Activated naive CD4-positive, alpha-beta T cell treated with anti-CD3 and anti-CD28 coated beads, Interleukin-2, amount 10 ng/mL, durations not matched to agents 7 days and 5 days (primary cell): ENCODE data around the gene MED25.

Source experiments
- CTCF ChIA-PET: fragments of 350-600 bp; sonication (Branson Sonifier 250); formaldehyde crosslinking; loops from one replicate; lab custom pipeline; 2021; ENCODE audit warnings: antibody characterized with exemption; lab: Charles Lee
- DNase-seq: peaks from one replicate; pipeline ENCODE4 v3.0.0-alpha.2; 2020
- H3K27ac Mint-ChIP-seq: one replicate; pipeline ENCODE4 v1.8.0; 2021; ENCODE audit warnings: mild to moderate bottlenecking, moderate library complexity, mixed read lengths
- H3K27me3 Mint-ChIP-seq: one replicate; pipeline ENCODE4 v1.8.0; 2021; ENCODE audit warnings: mild to moderate bottlenecking, mixed read lengths
- H3K36me3 Mint-ChIP-seq: one replicate; pipeline ENCODE4 v1.8.0; 2021; ENCODE audit warnings: mixed read lengths
- H3K4me1 Mint-ChIP-seq: one replicate; pipeline ENCODE4 v1.8.0; 2021; ENCODE audit warnings: mixed read lengths
- H3K4me3 Mint-ChIP-seq: one replicate; pipeline ENCODE4 v1.8.0; 2021; ENCODE audit warnings: mild to moderate bottlenecking, moderate library complexity, mixed read lengths
- H3K9me3 Mint-ChIP-seq: one replicate; pipeline ENCODE4 v1.8.0; 2021; ENCODE audit warnings: mixed read lengths

MED25 gene

GRCh38 chr19:49850221-49850486 is 32.1 kb downstream of the MED25 start:
- peak overlapping the region; percentile 98 for H3K27ac Mint-ChIP-seq
- H3K36me3 Mint-ChIP-seq: peaks cover 11% of the 10 kb centered on the region
- H3K27me3 Mint-ChIP-seq: peaks cover 22% of the 10 kb centered on the region
- H3K4me3 Mint-ChIP-seq: peak overlapping the region; percentile 90
- DNase-seq: no peak
- H3K9me3 Mint-ChIP-seq: peaks cover 3% of the 10 kb centered on the region
- peaks cover 40% of the 10 kb centered on the region for H3K4me1 Mint-ChIP-seq
- CTCF ChIA-PET: interaction anchor here (0.9 to 1.4 kb wide), 3 partner anchors 14 to 133 kb away, joined by 3 read pairs; no protein-coding TSS in a partner anchor

DNA sequence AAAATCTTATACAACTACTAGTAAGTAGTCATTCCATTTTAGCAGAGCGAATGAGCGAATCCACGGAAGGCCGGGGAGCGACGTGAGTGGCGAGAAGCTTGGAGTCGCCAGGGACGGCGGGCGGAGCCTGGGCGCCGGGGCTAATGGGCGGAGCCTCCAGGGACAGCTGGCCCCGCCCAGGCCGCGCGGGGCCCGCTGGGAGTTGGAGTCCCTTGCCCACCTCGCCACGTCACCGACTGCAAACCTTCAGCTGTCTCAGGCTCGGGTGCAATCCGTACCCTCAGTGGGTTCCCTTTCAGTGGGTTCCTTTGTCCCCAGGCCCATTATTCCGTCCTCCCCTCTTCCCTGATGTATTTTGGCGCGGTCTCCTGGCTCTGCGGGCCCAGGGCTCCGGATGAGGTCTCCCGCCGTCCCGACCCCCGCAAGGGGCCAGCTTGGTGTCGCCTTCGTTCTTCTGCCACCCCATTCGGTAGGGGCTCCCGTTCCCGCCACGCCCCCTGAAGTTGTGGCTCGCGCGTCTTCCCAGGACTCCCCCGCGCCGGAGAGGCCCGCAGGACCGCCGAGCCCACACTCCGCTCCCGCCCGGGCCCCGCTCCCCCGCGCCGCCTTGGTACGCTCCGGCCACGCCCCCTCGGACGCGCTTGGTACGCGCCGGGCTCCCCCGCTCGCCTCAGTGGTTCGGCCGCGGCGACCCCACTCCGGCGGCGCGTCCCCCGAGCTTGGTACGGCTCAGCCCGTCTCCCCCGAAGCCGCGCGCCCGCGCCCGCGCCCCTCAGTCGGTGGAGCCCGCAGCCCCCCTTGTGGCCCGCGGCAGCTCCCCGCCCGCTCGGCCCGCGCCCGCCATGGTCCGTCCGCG is 32.6 kb downstream of the MED25 start, which contains the start of gene PTOV1:
TSS of gene PTOV1 (plus strand) at position 673 of the 856 bp plus-strand sequence.
- H3K9me3 Mint-ChIP-seq: peaks cover 3% of the 10 kb centered on the region

DNA sequence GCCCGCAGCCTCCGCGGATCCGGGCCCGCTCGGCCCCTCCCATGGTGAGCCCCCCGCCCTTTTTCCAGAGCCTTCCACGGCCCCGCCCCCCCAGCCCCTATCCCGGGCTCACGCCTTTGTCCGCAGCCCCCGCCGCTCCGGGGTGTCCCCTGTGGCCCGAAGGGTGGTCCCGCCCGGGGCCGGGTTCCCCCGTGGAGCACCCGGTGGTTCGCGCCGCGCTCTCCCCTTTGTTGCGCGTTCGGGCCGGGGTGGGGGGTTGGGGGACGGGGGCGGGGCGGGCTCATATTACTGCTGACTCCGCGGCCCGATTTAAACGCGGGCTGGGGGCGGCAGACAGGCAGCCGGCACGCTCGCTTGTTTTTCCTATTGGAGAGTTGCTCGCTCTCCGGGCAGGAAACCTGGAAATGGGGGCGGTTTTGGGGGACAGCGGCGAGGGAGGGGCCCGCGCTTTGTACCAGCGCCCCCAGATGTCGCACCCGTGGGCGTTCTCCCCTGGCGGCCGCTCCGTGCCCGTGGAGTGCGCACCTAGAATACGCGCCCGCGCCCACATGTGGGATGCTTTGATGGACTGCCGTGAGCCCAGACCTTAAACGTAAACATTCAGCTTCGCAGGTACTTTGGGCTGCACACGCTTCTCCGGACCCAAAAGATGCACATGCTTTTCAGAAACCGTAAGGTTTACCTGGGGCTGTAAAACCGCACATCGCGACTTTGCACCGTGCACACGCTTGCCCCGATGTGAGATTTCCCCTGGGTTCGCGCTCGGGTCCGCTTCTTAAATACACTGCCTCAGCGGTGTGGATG is 33.6 kb downstream of the MED25 start:
- H3K27ac Mint-ChIP-seq: peak overlapping the region; percentile 84
- CTCF ChIA-PET: interaction anchor here (1.0 kb wide), 1 partner anchor 9 kb away, joined by 3 read pairs; no protein-coding TSS in a partner anchor
- H3K4me3 Mint-ChIP-seq: peak overlapping the region; percentile 81
- peak; percentile 58 for DNase-seq
- H3K36me3 Mint-ChIP-seq: peaks cover 17% of the 10 kb centered on the region
- H3K9me3 Mint-ChIP-seq: peaks cover 3% of the 10 kb centered on the region
- H3K27me3 Mint-ChIP-seq: peaks cover 18% of the 10 kb centered on the region
- H3K4me1 Mint-ChIP-seq: peaks cover 40% of the 10 kb centered on the region

More for the DNA sequence above, 32.6 kb downstream of the MED25 start, which contains the start of gene PTOV1:
- H3K4me3 Mint-ChIP-seq: peak within 1 kb of the TSS; percentile 90
- DNase-seq: peak; percentile 91
- H3K4me1 Mint-ChIP-seq: peaks cover 40% of the 10 kb centered on the region
- CTCF ChIA-PET: interaction anchor here (0.9 to 1.4 kb wide), 3 partner anchors 13 to 134 kb away, joined by 3 read pairs; no protein-coding TSS in a partner anchor
- H3K27me3 Mint-ChIP-seq: peaks cover 21% of the 10 kb centered on the region
- H3K36me3 Mint-ChIP-seq: peaks cover 16% of the 10 kb centered on the region
- H3K27ac Mint-ChIP-seq: peak within 1 kb of the TSS; percentile 98

- CTCF ChIA-PET: no interaction called here
- Mint-ChIP-seq H3K4me3 (peak overlapping the region; percentile 81), H3K4me1 (peaks cover 38% of the 10 kb centered on the region), H3K36me3 (peaks cover 23% of the 10 kb centered on the region), H3K27me3 (peaks cover 18% of the 10 kb centered on the region), H3K9me3 (peaks cover 3% of the 10 kb centered on the region), H3K27ac (peak overlapping the region; percentile 84)
- no peak for DNase-seq
These were observed 34.6 kb downstream of the MED25 start for GRCh38 chr19:49852631-49853126.

GRCh38 chr19:49853852-49854377 is 35.8 kb downstream of the MED25 start:
- peak overlapping the region; percentile 41 for H3K4me3 Mint-ChIP-seq
- H3K9me3 Mint-ChIP-seq: peaks cover 3% of the 10 kb centered on the region
- DNase-seq: no peak
- CTCF ChIA-PET: interaction anchor here (1.0 kb wide), 1 partner anchor 12 kb away, joined by 3 read pairs; no protein-coding TSS in a partner anchor
- no peak overlapping the region for H3K27ac Mint-ChIP-seq
- peaks cover 25% of the 10 kb centered on the region for H3K4me1 Mint-ChIP-seq
- peaks cover 18% of the 10 kb centered on the region for H3K27me3 Mint-ChIP-seq
- H3K36me3 Mint-ChIP-seq: peaks cover 22% of the 10 kb centered on the region

DNA sequence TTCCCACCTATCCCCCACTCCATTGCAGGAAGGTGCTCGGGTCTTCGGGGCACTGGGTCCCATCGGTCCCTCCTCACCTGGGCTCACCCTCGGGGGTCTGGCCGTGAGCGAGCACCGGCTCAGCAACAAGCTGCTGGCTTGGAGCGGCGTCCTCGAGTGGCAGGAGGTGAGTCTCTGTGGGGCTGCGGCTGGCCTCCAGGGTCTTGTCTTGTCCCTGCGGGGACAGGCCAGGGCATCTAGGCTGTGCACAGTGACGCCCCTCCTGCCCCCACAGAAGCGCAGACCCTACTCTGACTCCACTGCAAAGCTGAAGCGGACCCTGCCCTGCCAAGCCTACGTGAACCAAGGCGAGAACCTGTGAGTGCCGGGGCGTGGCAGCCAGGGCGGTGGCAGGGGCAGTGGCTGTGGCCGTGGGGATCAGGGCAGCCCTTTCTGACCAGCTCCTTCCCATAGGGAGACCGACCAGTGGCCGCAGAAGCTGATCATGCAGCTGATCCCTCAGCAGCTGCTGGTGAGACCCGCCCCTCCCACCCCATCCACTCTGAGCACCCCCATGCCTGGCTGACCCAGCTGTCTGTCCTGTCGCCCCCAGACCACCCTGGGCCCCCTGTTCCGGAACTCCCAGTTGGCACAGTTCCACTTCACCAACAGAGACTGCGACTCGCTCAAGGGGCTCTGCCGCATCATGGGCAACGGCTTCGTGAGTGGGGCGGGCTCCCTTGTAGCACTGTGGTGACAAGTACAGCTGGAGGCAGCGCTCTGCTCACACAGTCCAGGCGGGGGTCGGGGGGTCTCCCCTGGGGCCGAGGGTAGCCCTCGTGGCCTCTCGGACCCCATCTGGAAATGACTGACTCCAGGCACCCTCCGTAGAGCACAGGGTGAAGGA is 36.5 kb downstream of the MED25 start:
- H3K9me3 Mint-ChIP-seq: no peaks in the 10 kb centered on the region
- H3K36me3 Mint-ChIP-seq: peaks cover 19% of the 10 kb centered on the region
- CTCF ChIA-PET: interaction anchor here (1.0 kb wide), 1 partner anchor 12 kb away, joined by 3 read pairs; no protein-coding TSS in a partner anchor
- no peak overlapping the region for H3K4me3 Mint-ChIP-seq
- peaks cover 18% of the 10 kb centered on the region for H3K27me3 Mint-ChIP-seq
- no peak overlapping the region for H3K27ac Mint-ChIP-seq
- no peak for DNase-seq
- H3K4me1 Mint-ChIP-seq: peaks cover 20% of the 10 kb centered on the region

DNA sequence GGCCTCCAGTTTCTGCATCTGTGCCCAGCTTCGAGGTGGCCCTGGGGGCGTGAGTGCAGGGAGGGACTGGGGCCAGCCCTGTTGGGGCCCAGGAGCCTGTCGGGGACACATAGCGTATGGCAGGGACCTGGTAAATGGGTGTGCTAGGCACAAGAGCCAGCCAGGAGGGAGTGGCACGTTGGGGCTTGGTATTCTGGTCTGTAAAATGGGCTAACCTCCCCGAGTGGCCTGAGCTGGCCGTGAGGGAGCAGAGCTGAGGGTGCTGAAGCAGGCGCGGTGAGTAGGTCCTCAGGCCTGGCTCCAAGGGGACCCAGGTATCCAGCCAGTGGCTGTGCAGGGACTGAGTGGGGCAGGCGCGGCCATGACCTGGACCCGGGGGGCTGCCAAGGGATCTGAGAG is 37.2 kb downstream of the MED25 start:
- no peak for DNase-seq
- Mint-ChIP-seq H3K27ac (no peak overlapping the region), H3K9me3 (no peaks in the 10 kb centered on the region), H3K4me3 (no peak overlapping the region), H3K27me3 (peaks cover 18% of the 10 kb centered on the region), H3K36me3 (peaks cover 22% of the 10 kb centered on the region), H3K4me1 (peaks cover 14% of the 10 kb centered on the region)
- CTCF ChIA-PET: no interaction called here

DNA sequence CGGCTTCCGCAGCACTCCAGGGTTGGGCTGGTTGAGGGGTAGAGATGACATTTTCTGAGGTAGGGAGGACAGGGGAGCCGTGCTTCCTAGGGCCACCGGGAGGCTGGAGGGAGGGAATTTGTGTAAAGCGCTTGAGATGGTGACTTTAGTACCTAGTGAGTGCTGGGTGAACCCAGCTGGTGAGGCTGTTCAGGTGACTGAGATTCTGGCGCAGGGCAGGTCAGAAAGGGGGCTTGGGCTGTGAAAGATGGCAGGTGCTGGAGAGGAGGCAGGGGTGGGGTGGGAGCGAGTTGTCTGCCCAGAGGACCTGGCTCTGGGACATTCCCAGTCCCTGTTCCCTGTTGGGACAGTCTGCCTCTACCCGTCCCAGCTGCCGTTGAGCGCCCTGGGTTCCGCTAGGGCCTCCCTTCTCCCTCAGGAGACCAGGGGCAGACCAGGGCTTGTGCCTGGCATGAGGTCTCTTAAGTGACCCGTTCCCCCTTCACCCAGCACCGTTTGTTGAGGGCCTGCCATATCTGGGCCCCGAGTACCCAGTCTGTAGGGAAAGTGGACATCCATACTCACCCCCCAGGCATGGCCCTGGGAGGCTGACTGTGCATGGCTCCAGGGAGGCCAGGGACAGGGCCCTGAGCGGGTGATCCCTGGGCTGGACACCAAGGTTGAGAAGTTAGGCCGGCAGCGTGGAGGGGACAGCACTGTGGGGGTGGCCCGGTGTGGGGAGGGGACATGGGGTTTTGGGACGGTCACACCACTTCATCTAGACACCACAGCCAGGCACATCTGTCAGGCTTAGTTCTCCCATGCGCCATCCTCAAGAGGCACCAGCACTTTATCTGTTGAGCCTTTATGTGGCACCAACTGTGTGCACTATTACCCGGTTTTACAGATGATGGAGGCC is 37.8 kb downstream of the MED25 start:
- DNase-seq: no peak
- no peak overlapping the region for H3K4me3 Mint-ChIP-seq
- CTCF ChIA-PET: no interaction called here
- H3K9me3 Mint-ChIP-seq: no peaks in the 10 kb centered on the region
- H3K36me3 Mint-ChIP-seq: peaks cover 26% of the 10 kb centered on the region
- no peak overlapping the region for H3K27ac Mint-ChIP-seq
- H3K4me1 Mint-ChIP-seq: peaks cover 14% of the 10 kb centered on the region
- H3K27me3 Mint-ChIP-seq: peaks cover 18% of the 10 kb centered on the region

DNA sequence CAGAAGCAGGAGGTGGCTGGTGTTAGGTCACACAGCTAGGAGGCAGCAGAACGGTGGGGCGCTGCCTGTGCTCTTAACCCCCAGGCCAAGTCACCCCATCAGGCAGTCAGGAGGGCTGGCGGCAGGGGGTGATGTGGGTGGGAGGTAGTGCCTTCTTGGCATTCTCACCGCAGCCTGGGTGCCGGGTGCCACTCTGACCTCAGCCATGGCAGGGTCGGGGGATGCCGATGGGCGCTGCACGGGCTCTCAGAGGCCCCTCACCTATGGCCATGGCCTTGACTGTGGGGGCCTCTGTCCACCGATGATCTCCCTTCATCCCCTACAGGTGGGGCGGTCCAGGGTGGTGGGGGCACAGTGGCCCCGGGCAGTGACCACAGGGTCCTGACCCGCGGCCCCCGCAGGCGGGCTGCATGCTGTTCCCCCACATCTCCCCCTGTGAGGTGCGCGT is 38.5 kb downstream of the MED25 start:
- Mint-ChIP-seq H3K9me3 (no peaks in the 10 kb centered on the region), H3K4me3 (no peak overlapping the region), H3K27me3 (peaks cover 18% of the 10 kb centered on the region), H3K27ac (no peak overlapping the region), H3K4me1 (peaks cover 14% of the 10 kb centered on the region), H3K36me3 (peaks cover 28% of the 10 kb centered on the region)
- no peak for DNase-seq
- CTCF ChIA-PET: no interaction called here

GRCh38 chr19:49857061-49857837 is 39.2 kb downstream of the MED25 start:
- Mint-ChIP-seq H3K27ac (no peak overlapping the region), H3K9me3 (no peaks in the 10 kb centered on the region), H3K4me3 (no peak overlapping the region), H3K4me1 (peaks cover 10% of the 10 kb centered on the region), H3K36me3 (peaks cover 28% of the 10 kb centered on the region), H3K27me3 (peaks cover 12% of the 10 kb centered on the region)
- CTCF ChIA-PET: no interaction called here
- no peak for DNase-seq

GRCh38 chr19:49857838-49858087 is 39.7 kb downstream of the MED25 start:
- Mint-ChIP-seq H3K36me3 (peaks cover 23% of the 10 kb centered on the region), H3K4me1 (peaks cover 4% of the 10 kb centered on the region), H3K27me3 (peaks cover 7% of the 10 kb centered on the region), H3K27ac (no peak overlapping the region), H3K9me3 (no peaks in the 10 kb centered on the region), H3K4me3 (no peak overlapping the region)
- DNase-seq: no peak
- CTCF ChIA-PET: no interaction called here
